Stomach (tissue), 9 donors: ENCODE results near the gene BPIFB2. TPM values are rescaled to one million over a fixed set of nuclear protein-coding genes. Genes with fewer than 3 reads are reported as not detected.

Experiments
- DNase-seq, 2 donors: peaks; one replicate each; pipeline versions ENCODE4 v3.0.0 to v3.0.0-alpha.2; 2013 to 2019
- H3K27ac ChIP-seq, 5 donors: fragments of 200-600 bp in 4 of 5; sonication (generic) in 4 of 5; one replicate each; pipeline ENCODE4 v1.5.1; 2013 to 2019; ENCODE audit warnings: mild to moderate bottlenecking in 1 of 5, moderate library complexity in 1 of 5
- H3K27me3 ChIP-seq, 3 donors: fragments of 200-600 bp; sonication (generic); one replicate each; pipeline ENCODE4 v1.5.1; 2017 to 2019; ENCODE audit warnings: mixed run types in 1 of 3
- H3K36me3 ChIP-seq, 4 donors: fragments of 200-600 bp; sonication (generic); 1 replicate in 3 of 4; 2 replicates in 1 of 4; pipeline ENCODE4 v1.5.1; 2016 to 2019
- H3K4me1 ChIP-seq, 4 donors: fragments of 200-600 bp; sonication (generic); one replicate each; pipeline ENCODE4 v1.5.1; 2016 to 2019
- H3K4me3 ChIP-seq, 4 donors: fragments of 200-600 bp; sonication (generic) in 3 of 4; one replicate each; pipeline ENCODE4 v1.5.1; 2016 to 2019; ENCODE audit warnings: mild to moderate bottlenecking in 1 of 4
- H3K9me3 ChIP-seq, 4 donors: fragments of 200-600 bp; sonication (generic); one replicate each; pipeline ENCODE4 v1.5.1; 2016 to 2019
- EP300 ChIP-seq: sonication (generic); formaldehyde crosslinking; IDR thresholded peaks from one replicate; pipeline ENCODE4 v1.6.1; 2017; ENCODE audit warnings: antibody characterized with exemption
- POLR2A ChIP-seq, 4 donors: fragments of 450-650 bp; IDR thresholded peaks; one replicate each; pipeline ENCODE4 v1.6.1; 2016; ENCODE audit warnings: antibody characterized with exemption in 4 of 4, control low read depth in 2 of 4, mild to moderate bottlenecking in 1 of 4, moderate library complexity in 1 of 4
- POLR2AphosphoS5 ChIP-seq, 3 donors: sonication (generic); formaldehyde crosslinking; IDR thresholded peaks; one replicate each; pipeline ENCODE4 v1.6.1; 2016; ENCODE audit warnings: antibody characterized with exemption in 3 of 3
- WGBS, 5 donors: extraction: QIAGEN DNeasy Blood & Tissue Kit in 3 of 5; methylation state at CpG; one replicate each; pipeline versions ENCODE4 v1.1.5 to v1.1.7; 2013 to 2018; 5-methylcytosine and 5-hydroxymethylcytosine counted together
- intact Hi-C: fragments of 100-400 bp; cut with DNase I; formaldehyde crosslinking; loops from one replicate; pipeline ENCODE4 v1.15.1; 2023; ENCODE audit warnings: low total_unique reads
- polyA plus RNA-seq, 3 donors: library from polyadenylated mRNA; stranded (reverse); fragments of 200-250 nt; gene quantifications; one replicate each; pipeline ENCODE4 v1.2.3, GENCODE V29; 2013
- total RNA-seq, 5 donors: library from RNA; depleted of rRNA; stranded (reverse); fragments of >200 nt; gene quantifications; one replicate each; pipeline versions ENCODE4 v1.1.0 to v1.2.3, GENCODE V29; 2014 to 2016
- TF ChIP-seq, protein P1 (sequence below), 7 experiments: fragments of 450-650 bp in 4 of 7; fragments of 200-600 bp in 3 of 7; sonication (generic) in 3 of 7; IDR thresholded peaks; one replicate each; pipeline ENCODE4 v1.5.1; 2016 to 2019; ENCODE audit warnings: antibody characterized with exemption in 7 of 7, control low read depth in 2 of 7, mild to moderate bottlenecking in 1 of 7
- donor health status: healthy with polysubstance abuse.
- donor health status: Bipolar disorder and iron deficiency.
- donor health status: healthy.

Gene BPIFB2
- total and polyA plus RNA-seq, 8 donors: 3.3 TPM; not detected in 7

DNA sequence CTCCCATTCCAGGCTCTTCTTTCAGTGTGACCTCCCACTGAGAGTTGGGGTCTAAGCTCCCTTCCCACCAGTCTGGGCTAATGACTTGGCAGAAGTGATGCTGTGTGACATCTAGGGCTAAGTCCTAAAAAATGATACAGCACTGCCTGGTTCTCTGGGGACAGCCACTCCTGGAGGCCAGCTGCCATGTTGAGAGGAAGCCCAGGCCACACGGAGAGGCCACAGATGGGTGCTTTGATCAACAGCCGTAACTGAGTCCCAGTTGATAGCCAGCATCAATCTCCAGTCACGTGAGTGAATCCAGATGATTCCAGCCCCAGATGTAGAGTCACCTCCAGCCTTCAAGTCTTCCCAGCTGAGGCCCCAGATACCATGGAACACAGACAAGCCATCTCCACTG, 17.1 kb upstream of the BPIFB2 start:
- 64 to 82% (median 71%) methylated on average over 3 of the region's 3 CpGs for WGBS, 5 donors
- no peak for TF ChIP-seq POLR2AphosphoS5 (IDR thresholded peaks at IDR 0.05)
- no peak for TF ChIP-seq EP300
- TF ChIP-seq, protein P1, sequence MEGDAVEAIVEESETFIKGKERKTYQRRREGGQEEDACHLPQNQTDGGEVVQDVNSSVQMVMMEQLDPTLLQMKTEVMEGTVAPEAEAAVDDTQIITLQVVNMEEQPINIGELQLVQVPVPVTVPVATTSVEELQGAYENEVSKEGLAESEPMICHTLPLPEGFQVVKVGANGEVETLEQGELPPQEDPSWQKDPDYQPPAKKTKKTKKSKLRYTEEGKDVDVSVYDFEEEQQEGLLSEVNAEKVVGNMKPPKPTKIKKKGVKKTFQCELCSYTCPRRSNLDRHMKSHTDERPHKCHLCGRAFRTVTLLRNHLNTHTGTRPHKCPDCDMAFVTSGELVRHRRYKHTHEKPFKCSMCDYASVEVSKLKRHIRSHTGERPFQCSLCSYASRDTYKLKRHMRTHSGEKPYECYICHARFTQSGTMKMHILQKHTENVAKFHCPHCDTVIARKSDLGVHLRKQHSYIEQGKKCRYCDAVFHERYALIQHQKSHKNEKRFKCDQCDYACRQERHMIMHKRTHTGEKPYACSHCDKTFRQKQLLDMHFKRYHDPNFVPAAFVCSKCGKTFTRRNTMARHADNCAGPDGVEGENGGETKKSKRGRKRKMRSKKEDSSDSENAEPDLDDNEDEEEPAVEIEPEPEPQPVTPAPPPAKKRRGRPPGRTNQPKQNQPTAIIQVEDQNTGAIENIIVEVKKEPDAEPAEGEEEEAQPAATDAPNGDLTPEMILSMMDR (IDR thresholded peaks at IDR 0.05): no peak
- no peak for TF ChIP-seq POLR2A (IDR thresholded peaks at IDR 0.05)
- Histone ChIP-seq H3K9me3 (peaks cover 0 to 9% (median 4%) of the 10 kb centered on the region in 4 donors), H3K27me3 (peaks cover 0 to 10% (median 0%) of the 10 kb centered on the region in 3 donors), H3K4me3 (no peak overlapping the region), H3K36me3 (no peaks in the 10 kb centered on the region), H3K27ac (no peak overlapping the region), H3K4me1 (no peaks in the 10 kb centered on the region)
- intact Hi-C loops: no loop called here
- no peak for DNase-seq

DNA sequence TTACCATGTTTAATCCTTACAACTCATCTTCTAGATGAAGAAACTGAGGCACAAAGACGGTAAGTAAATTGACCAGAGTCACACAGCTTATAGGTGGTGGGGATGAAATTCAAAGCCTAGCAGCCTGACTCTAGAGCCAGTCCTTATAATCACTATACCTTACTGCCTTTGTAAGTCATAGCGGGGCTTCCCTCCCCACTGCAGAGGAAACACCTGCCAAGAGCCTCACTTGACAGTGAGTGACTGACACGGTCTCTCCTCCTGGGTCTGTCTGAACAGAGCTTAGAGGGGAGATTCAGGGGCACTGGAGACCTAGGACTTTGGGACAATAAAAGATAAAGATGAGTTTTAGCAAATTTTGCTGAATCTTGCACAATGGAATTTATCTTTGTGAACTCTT, 16.1 kb upstream of the BPIFB2 start:
- Histone ChIP-seq H3K4me1 (no peaks in the 10 kb centered on the region), H3K4me3 (no peak overlapping the region), H3K27ac (no peak overlapping the region), H3K9me3 (peaks cover 0 to 10% (median 5%) of the 10 kb centered on the region in 4 donors), H3K36me3 (no peaks in the 10 kb centered on the region), H3K27me3 (peaks cover 0 to 10% (median 0%) of the 10 kb centered on the region in 3 donors)
- intact Hi-C loops: no loop called here
- WGBS, 5 donors: 53 to 63% (median 55%) methylated on average over 3 of the region's 3 CpGs
- no peak for DNase-seq
- TF ChIP-seq POLR2A (IDR thresholded peaks at IDR 0.05) (no peak), POLR2AphosphoS5 (IDR thresholded peaks at IDR 0.05) (no peak), EP300 (no peak)
- TF ChIP-seq, protein P1 (IDR thresholded peaks at IDR 0.05): no peak

DNA sequence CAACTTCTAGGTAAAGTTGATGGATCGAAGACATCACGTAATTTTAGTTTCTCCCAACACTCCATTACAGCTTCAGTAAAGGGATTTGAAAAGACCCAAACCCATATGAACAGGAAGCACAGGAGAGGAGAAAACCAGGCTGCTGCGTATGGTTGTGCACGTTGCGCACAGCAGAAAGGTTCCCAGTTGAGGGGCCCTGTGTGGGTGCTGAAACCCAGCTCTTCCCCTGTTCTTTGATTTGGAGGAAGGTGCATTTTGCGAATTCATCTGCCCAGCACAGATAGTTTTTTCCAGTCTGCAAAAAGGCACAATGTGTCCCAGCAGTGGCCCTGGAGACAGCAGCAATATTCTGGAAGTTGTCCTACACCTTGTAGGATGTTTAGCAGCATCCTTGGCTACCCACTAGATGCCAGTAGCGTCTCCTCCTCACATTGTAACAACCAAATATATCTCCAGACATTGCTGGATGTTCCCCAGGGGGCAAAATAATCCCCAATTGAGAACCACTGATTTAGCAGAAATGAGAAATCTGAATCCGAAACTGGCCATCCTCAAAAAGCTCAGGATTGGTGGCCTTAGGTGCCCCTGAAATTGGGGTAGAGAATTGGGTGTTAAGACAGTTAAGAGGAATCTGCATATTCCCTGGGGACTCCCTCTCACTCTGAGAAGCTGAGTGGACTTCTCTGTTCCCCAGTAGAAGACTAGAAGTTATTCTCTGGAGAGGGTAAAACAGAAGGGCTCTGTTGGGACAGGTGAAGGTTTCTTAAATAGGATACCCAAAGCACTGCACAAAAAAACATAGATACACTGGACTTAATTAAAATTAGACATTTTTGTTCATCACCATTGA, 15.5 kb upstream of the BPIFB2 start:
- TF ChIP-seq POLR2AphosphoS5 (IDR thresholded peaks at IDR 0.05) (no peak), POLR2A (IDR thresholded peaks at IDR 0.05) (no peak), EP300 (no peak)
- TF ChIP-seq, protein P1 (IDR thresholded peaks at IDR 0.05): no peak
- intact Hi-C loops: no loop called here
- no peak for DNase-seq

GRCh38 chr20:32993496-32994050, 13.9 kb upstream of the BPIFB2 start:
- Histone ChIP-seq H3K4me3 (no peak overlapping the region), H3K4me1 (no peaks in the 10 kb centered on the region), H3K27ac (no peak overlapping the region), H3K36me3 (no peaks in the 10 kb centered on the region), H3K9me3 (peaks cover 0 to 10% (median 5%) of the 10 kb centered on the region in 4 donors), H3K27me3 (peaks cover 0 to 10% (median 0%) of the 10 kb centered on the region in 3 donors)
- DNase-seq: no peak
- 76 to 80% (median 79%) methylated on average over 8 of the region's 8 CpGs for WGBS, 5 donors
- TF ChIP-seq POLR2A (IDR thresholded peaks at IDR 0.05) (no peak), POLR2AphosphoS5 (IDR thresholded peaks at IDR 0.05) (no peak), EP300 (no peak)
- TF ChIP-seq, protein P1 (IDR thresholded peaks at IDR 0.05): no peak
- intact Hi-C loops: no loop called here

More for the DNA sequence above, 15.5 kb upstream of the BPIFB2 start:
- H3K4me3 ChIP-seq: no peak overlapping the region
- no peaks in the 10 kb centered on the region for H3K4me1 ChIP-seq
- H3K27me3 ChIP-seq: peaks cover 0 to 10% (median 0%) of the 10 kb centered on the region in 3 donors
- H3K9me3 ChIP-seq: peaks cover 0 to 10% (median 5%) of the 10 kb centered on the region in 4 donors
- WGBS, 5 donors: 66 to 88% (median 78%) methylated on average over 8 of the region's 8 CpGs
- H3K36me3 ChIP-seq: no peaks in the 10 kb centered on the region
- no peak overlapping the region for H3K27ac ChIP-seq
